GM21526 (cell line): ENCODE measurements around the gene DVL1.

Experiments used
- ATAC-seq: cut with Tn5 transposase; IDR thresholded peaks from one replicate; pipeline ENCODE4 v1.9.1; 2021; ENCODE audit warnings: moderate library complexity; ENCODE audit not compliant: unreplicated experiment, low FRiP score

Gene DVL1

DNA sequence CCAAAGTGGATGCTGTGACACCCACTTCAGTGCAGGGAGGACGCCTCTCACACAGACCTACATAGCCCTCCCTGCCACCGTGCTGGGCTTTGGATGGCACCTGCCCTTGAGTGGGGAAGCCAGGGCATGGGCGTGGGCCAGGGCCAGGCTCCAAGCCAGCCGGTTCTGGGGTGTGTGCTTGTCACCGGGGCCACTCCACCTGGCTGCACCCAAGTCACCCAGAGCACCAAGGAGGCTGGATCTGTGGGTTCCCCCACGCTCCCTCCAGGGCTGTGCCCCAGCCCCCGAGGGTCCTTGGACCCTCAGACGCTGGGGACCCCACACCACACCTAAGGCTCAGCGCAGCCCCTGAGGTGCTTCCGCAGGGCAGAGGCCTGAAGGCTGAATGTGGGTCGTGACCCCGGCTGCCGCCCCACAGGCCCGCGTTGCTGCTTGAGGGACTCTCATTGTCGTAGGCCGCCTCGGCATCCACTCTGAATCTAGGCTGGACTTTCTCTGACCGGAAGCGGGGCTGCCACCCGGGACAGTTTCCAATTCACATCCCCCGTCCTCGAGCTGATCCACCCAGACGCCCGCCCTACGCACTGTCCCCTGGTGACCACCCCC lies 7.7 kb upstream of the DVL1 start:
- no peak for ATAC-seq

- ATAC-seq: no peak
Observed at GRCh38 chr1:1356166-1356795, 7.1 kb upstream of the DVL1 start.

GRCh38 chr1:1355416-1355815 lies 6.2 kb upstream of the DVL1 start:
- no peak for ATAC-seq

- no peak for ATAC-seq
Observed at GRCh38 chr1:1354271-1355247, 5.3 kb upstream of the DVL1 start.

GRCh38 chr1:1353389-1354151 lies 4.4 kb upstream of the DVL1 start:
- no peak for ATAC-seq

GRCh38 chr1:1352786-1353388 lies 3.7 kb upstream of the DVL1 start:
- no peak for ATAC-seq

- no peak for ATAC-seq
Observed at GRCh38 chr1:1351511-1352427, 2.6 kb upstream of the DVL1 start.

DNA sequence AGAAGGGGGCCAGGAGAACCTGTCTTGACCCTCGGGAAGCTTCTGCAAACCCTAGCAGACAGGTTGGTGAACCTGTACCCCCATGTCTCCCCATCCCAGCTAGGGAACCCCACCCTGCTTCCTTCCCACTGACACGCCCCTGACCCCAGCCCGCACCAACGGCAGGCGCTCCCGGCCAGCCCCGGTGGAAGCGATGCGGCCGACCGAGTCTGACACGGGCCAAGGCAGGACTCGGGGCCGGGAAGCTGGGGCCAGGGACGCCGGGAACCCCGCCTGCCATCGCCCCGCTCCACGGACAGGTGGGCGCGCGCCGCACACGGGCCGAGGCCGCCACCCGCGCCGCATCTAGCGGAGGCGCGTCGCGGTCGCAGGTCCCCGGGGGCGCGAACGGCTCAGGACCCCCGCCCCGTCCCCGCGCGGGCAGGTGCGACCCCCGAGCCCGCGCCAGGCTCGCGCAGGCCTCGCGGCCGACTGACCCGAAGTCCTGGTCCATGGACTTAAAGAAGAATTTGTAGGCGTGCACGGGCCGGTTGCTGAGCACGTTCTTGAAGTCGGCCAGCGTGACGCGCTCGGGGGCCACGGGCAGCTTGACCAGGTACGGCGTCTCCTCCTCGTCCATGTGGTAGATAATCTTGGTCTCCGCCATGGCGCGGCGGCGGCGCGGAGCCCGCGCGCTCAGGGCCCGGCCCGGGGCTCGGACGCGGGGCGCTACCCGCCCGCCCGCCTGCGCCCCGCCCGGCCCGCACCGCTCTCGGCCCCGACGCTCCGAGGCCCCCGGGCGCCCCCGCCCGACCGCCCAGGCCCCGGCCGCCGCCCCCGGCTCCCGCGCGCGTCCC lies 580 bp downstream of the DVL1 start:
- peak; percentile 23 for ATAC-seq

GRCh38 chr1:1347663-1348419 lies 1.4 kb downstream of the DVL1 start:
- no peak for ATAC-seq

DNA sequence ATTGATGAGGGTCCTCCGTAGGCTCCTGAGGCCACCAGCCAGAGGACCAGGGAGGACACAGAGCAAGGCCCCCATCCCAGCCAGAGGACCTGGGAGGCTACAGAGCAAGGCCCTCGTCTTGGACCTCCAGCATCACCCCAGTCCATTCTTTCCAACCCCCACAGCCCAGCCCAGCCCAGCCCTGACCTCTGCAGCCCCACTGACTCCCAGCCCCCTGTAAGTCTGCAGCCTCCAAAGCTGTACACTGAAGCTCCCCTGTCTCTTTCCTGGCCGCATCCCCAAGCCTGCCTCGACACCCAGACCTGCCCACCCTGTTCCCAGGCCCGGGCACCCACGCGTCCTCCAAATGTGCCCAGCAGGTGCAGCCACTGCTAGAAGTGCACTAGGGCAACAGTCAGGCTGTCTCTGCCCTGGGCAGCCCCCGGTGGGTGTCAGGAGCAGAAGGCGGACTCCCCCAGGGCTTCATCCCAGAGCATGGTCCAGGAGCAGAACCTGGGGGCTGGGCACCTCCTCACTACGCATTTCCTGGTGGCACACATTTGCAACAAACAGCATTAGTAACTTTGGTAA lies 2.1 kb downstream of the DVL1 start:
- no peak for ATAC-seq

- no peak for ATAC-seq
Observed at GRCh38 chr1:1346501-1346890, 2.7 kb downstream of the DVL1 start.

DNA sequence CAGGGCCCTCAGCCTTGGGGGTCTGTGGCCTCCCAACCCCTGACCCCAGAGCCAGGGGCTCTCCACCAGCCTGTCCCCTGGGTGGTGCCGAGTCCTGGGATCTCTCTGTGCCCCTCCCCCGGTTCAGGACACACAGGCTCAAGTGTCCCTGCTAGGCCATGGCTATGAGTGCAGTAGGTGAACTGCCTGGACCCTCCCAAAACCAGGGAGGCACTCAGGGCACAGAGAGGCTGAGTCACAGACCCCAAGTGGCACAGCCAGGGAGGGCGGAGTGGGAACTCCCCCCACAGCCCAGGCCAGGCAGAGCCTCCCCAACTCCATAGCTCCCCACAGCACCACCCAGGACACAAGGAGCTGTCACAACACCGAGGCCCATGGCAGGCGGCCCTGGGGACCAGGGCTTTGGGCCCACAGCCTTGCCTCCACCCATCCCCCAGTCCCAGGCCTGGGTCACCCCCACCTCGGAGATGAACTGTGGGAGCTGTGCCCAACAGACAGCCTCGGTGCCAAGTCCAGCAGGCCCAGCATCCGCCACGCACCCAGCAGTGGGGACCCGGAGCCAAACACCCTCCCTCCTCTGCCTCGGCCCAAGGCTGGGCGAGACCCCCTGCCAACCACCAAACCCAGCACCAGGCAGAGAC lies 3.2 kb downstream of the DVL1 start:
- ATAC-seq: no peak

DNA sequence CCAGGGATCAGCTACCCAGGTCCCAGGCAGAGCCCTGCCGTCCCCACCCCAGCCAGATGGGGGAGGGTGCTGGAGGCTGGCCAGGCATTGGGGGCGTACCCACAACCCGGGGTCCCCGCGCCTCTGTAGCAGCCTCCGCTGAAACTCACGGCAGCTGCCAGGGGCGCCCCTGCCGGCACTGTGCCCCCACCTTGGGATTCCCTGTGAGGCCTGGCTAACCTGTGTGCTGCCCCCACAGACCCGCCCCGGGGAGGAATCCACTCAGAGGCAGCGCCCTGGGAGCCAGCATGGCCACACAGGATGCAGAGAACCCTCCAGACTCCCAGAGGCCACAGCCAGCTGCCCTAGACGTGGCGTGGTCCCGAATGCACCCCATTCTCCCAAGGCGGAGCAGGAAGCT lies 3.8 kb downstream of the DVL1 start:
- no peak for ATAC-seq

- no peak for ATAC-seq
Observed at GRCh38 chr1:1344655-1345361, 4.4 kb downstream of the DVL1 start.

- no peak for ATAC-seq
Observed at GRCh38 chr1:1343811-1344421, 5.3 kb downstream of the DVL1 start.

GRCh38 chr1:1342584-1343115 lies 6.6 kb downstream of the DVL1 start:
- no peak for ATAC-seq
